Stimulated activated CD8-positive, alpha-beta memory T cell treated with anti-CD3 and anti-CD28 coated beads, Interleukin-2, amount 100 ng/mL, for 1 hour (primary cell): ENCODE data around the gene CXADR.
"Not testable (repeated sequence)": the region's sequence is repeated elsewhere in the genome, so short reads cannot be mapped to it uniquely, and the experiment has no call there.

ENCODE experiments used
- DNase-seq, 2 donors: peaks; one replicate each; pipeline ENCODE4 v3.0.0-alpha.2; 2020; ENCODE audit warnings: low read depth in 2 of 2

CXADR gene

GRCh38 chr21:17512253-17513213 lies at the start of gene CXADR:
Gene CXADR, plus strand, starts transcription at chr21:17513043. Its CDS starts 87 bp downstream, at chr21:17513130.
- peak; percentile 32 to 52 for DNase-seq

GRCh38 chr21:17466166-17466565 lies 46.7 kb upstream of the CXADR start:
- no peak for DNase-seq

GRCh38 chr21:17467392-17467791 lies 45.5 kb upstream of the CXADR start:
- DNase-seq: no peak

GRCh38 chr21:17467829-17468228 lies 45.0 kb upstream of the CXADR start:
- DNase-seq: no peak

GRCh38 chr21:17468698-17469097 lies 44.1 kb upstream of the CXADR start:
- no peak for DNase-seq

- no peak for DNase-seq
Measured at GRCh38 chr21:17469727-17470126, 43.1 kb upstream of the CXADR start.

GRCh38 chr21:17472182-17472581 lies 40.7 kb upstream of the CXADR start:
- no peak for DNase-seq

- DNase-seq: no peak
Measured at GRCh38 chr21:17472592-17473271, 40.1 kb upstream of the CXADR start.

GRCh38 chr21:17476006-17476405 lies 36.8 kb upstream of the CXADR start:
- no peak for DNase-seq

GRCh38 chr21:17478156-17478555 lies 34.7 kb upstream of the CXADR start:
- DNase-seq: not testable (repeated sequence)

- no peak for DNase-seq
Measured at GRCh38 chr21:17479606-17480005, 33.2 kb upstream of the CXADR start.

GRCh38 chr21:17482928-17483327 lies 29.9 kb upstream of the CXADR start:
- no peak for DNase-seq

- DNase-seq: no peak
Measured at GRCh38 chr21:17488620-17489019, 24.2 kb upstream of the CXADR start.

- DNase-seq: not testable (repeated sequence)
Measured at GRCh38 chr21:17489565-17489964, 23.3 kb upstream of the CXADR start.

GRCh38 chr21:17491716-17492414 lies 21.0 kb upstream of the CXADR start:
- no peak for DNase-seq

- no peak for DNase-seq
Measured at GRCh38 chr21:17492415-17493168, 20.3 kb upstream of the CXADR start.

- no peak for DNase-seq
Measured at GRCh38 chr21:17494051-17494450, 18.8 kb upstream of the CXADR start.

- no peak for DNase-seq
Measured at GRCh38 chr21:17495680-17496079, 17.2 kb upstream of the CXADR start.

- DNase-seq: no peak
Measured at GRCh38 chr21:17497316-17497715, 15.5 kb upstream of the CXADR start.

- no peak for DNase-seq
Measured at GRCh38 chr21:17498586-17498985, 14.3 kb upstream of the CXADR start.
